Vagina (tissue), 2 donors: ENCODE data around the gene CTDSPL. TPM values are rescaled to one million over a fixed set of nuclear protein-coding genes. Genes with fewer than 3 reads are reported as not detected.

Source experiments
- DNase-seq, 2 donors: peaks; one replicate each; pipeline ENCODE4 v3.0.0-alpha.2; 2017; ENCODE audit errors: extremely low spot score in 2 of 2
- H3K27ac ChIP-seq: fragments of 200-600 bp; sonication (generic); one replicate; pipeline ENCODE4 v1.5.1; 2019
- H3K27me3 ChIP-seq: fragments of 200-600 bp; sonication (generic); one replicate; pipeline ENCODE4 v1.5.1; 2019
- H3K36me3 ChIP-seq, 2 donors: fragments of 200-600 bp; sonication (generic); one replicate each; pipeline ENCODE4 v1.5.1; 2017 to 2019
- H3K4me1 ChIP-seq: fragments of 200-600 bp; sonication (generic); one replicate; pipeline ENCODE4 v1.5.1; 2019
- H3K4me3 ChIP-seq, 2 donors: fragments of 200-600 bp; sonication (generic); 1 replicate in 1 of 2; 2 replicates in 1 of 2; pipeline ENCODE4 v1.5.1; 2016 to 2019
- H3K9me3 ChIP-seq: fragments of 200-600 bp; sonication (generic); one replicate; pipeline ENCODE4 v1.5.1; 2019
- CTCF ChIP-seq, 3 experiments: fragments of 450-650 bp in 2 of 3; fragments of 200-600 bp in 1 of 3; sonication (generic) in 1 of 3; IDR thresholded peaks; one replicate each; pipeline ENCODE4 v1.5.1; 2017 to 2019; ENCODE audit warnings: antibody characterized with exemption in 3 of 3, mild to moderate bottlenecking in 2 of 3, moderate library complexity in 2 of 3
- POLR2A ChIP-seq, 2 donors: fragments of 450-650 bp; IDR thresholded peaks; one replicate each; pipeline ENCODE4 v1.6.1; 2017; ENCODE audit warnings: antibody characterized with exemption in 2 of 2, mild to moderate bottlenecking in 2 of 2, moderate library complexity in 2 of 2
- POLR2AphosphoS5 ChIP-seq, 2 donors: sonication (generic); formaldehyde crosslinking; IDR thresholded peaks; one replicate each; pipeline ENCODE4 v1.9.0; 2017; ENCODE audit warnings: antibody characterized with exemption in 2 of 2, mild to moderate bottlenecking in 2 of 2, low read depth in 1 of 2; ENCODE audit not compliant: insufficient read depth in 1 of 2
- intact Hi-C: fragments of 100-400 bp; cut with DNase I; formaldehyde crosslinking; loops from one replicate; pipeline ENCODE4 v1.15.1; 2023
- total RNA-seq: library from RNA; depleted of rRNA; stranded (reverse); fragments of >200 nt; gene quantifications from one replicate; pipeline ENCODE4 v1.2.3, GENCODE V29; 2016

CTDSPL gene
- total RNA-seq, 1 donor from 2014 or later: 28.0 TPM

- H3K27ac ChIP-seq: no peak overlapping the region
- intact Hi-C loops: no loop called here
- H3K36me3 ChIP-seq: no peaks in the 10 kb centered on the region
- peak in 1 of 2 donors; percentile 40 for DNase-seq
- H3K9me3 ChIP-seq: no peaks in the 10 kb centered on the region
- no peak overlapping the region for H3K4me3 ChIP-seq
- H3K4me1 ChIP-seq: peaks cover 2% of the 10 kb centered on the region
- H3K27me3 ChIP-seq: no peaks in the 10 kb centered on the region
- TF ChIP-seq POLR2A (IDR thresholded peaks at IDR 0.05): no peak
- TF ChIP-seq POLR2AphosphoS5 (IDR thresholded peaks at IDR 0.05; ENCODE audit: insufficient read depth in 1 of 2, low read depth in 1 of 2): no peak
- no peak for TF ChIP-seq CTCF (IDR thresholded peaks at IDR 0.05)
These were observed 42.1 kb upstream of the CTDSPL start for GRCh38 chr3:37819591-37819990.

GRCh38 chr3:37820286-37820685, 41.4 kb upstream of the CTDSPL start:
- Histone ChIP-seq H3K27ac (no peak overlapping the region), H3K4me3 (no peak overlapping the region), H3K4me1 (peaks cover 9% of the 10 kb centered on the region), H3K9me3 (no peaks in the 10 kb centered on the region), H3K27me3 (no peaks in the 10 kb centered on the region), H3K36me3 (no peaks in the 10 kb centered on the region)
- TF ChIP-seq POLR2AphosphoS5 (IDR thresholded peaks at IDR 0.05; ENCODE audit: insufficient read depth in 1 of 2, low read depth in 1 of 2) (no peak), POLR2A (IDR thresholded peaks at IDR 0.05) (no peak), CTCF (IDR thresholded peaks at IDR 0.05) (no peak)
- peak in 1 of 2 donors; percentile 34 for DNase-seq
- intact Hi-C loops: no loop called here

GRCh38 chr3:37823189-37823588, 38.5 kb upstream of the CTDSPL start:
- Histone ChIP-seq H3K4me3 (no peak overlapping the region), H3K27ac (no peak overlapping the region), H3K27me3 (no peaks in the 10 kb centered on the region), H3K9me3 (no peaks in the 10 kb centered on the region), H3K4me1 (peaks cover 17% of the 10 kb centered on the region), H3K36me3 (no peaks in the 10 kb centered on the region)
- DNase-seq: no peak
- intact Hi-C loops: no loop called here
- no peak for TF ChIP-seq POLR2A (IDR thresholded peaks at IDR 0.05)
- no peak for TF ChIP-seq POLR2AphosphoS5 (IDR thresholded peaks at IDR 0.05; ENCODE audit: insufficient read depth in 1 of 2, low read depth in 1 of 2)
- no peak for TF ChIP-seq CTCF (IDR thresholded peaks at IDR 0.05)

- Histone ChIP-seq H3K27ac (no peak overlapping the region), H3K9me3 (no peaks in the 10 kb centered on the region), H3K36me3 (no peaks in the 10 kb centered on the region), H3K27me3 (no peaks in the 10 kb centered on the region), H3K4me1 (peaks cover 17% of the 10 kb centered on the region), H3K4me3 (no peak overlapping the region)
- TF ChIP-seq POLR2A (IDR thresholded peaks at IDR 0.05) (no peak), POLR2AphosphoS5 (IDR thresholded peaks at IDR 0.05; ENCODE audit: insufficient read depth in 1 of 2, low read depth in 1 of 2) (no peak), CTCF (IDR thresholded peaks at IDR 0.05) (no peak)
- intact Hi-C loops: no loop called here
- DNase-seq: no peak
These were observed 37.4 kb upstream of the CTDSPL start for GRCh38 chr3:37824090-37824953.

- H3K4me3 ChIP-seq: no peak overlapping the region
- DNase-seq: no peak
- no peaks in the 10 kb centered on the region for H3K36me3 ChIP-seq
- H3K27me3 ChIP-seq: no peaks in the 10 kb centered on the region
- intact Hi-C loops: no loop called here
- no peaks in the 10 kb centered on the region for H3K9me3 ChIP-seq
- TF ChIP-seq POLR2A (IDR thresholded peaks at IDR 0.05) (no peak), POLR2AphosphoS5 (IDR thresholded peaks at IDR 0.05; ENCODE audit: insufficient read depth in 1 of 2, low read depth in 1 of 2) (peak in 1 of 2 donors; percentile 15)
- no peak overlapping the region for H3K27ac ChIP-seq
- peaks cover 17% of the 10 kb centered on the region for H3K4me1 ChIP-seq
These were observed 36.7 kb upstream of the CTDSPL start for GRCh38 chr3:37824954-37825328.
